HG03103 (cell line): ENCODE data around the gene TNRC18.

Experiments
- ATAC-seq: cut with Tn5 transposase; IDR thresholded peaks from one replicate; pipeline ENCODE4 v1.9.1; 2021; ENCODE audit warnings: low read depth; ENCODE audit not compliant: unreplicated experiment

Gene TNRC18

GRCh38 chr7:5414916-5415315 is 8.7 kb downstream of the TNRC18 start:
- no peak for ATAC-seq

GRCh38 chr7:5413449-5413786 is 10.2 kb downstream of the TNRC18 start:
- no peak for ATAC-seq

- ATAC-seq: no peak
These were observed 14.9 kb downstream of the TNRC18 start for GRCh38 chr7:5408777-5409176.

GRCh38 chr7:5406957-5407945 is 16.4 kb downstream of the TNRC18 start:
- no peak for ATAC-seq

GRCh38 chr7:5404421-5404826 is 19.2 kb downstream of the TNRC18 start:
- ATAC-seq: no peak

- no peak for ATAC-seq
These were observed 20.2 kb downstream of the TNRC18 start for GRCh38 chr7:5403442-5403841.

GRCh38 chr7:5397736-5398135 is 25.9 kb downstream of the TNRC18 start:
- no peak for ATAC-seq

GRCh38 chr7:5396999-5397663 is 26.5 kb downstream of the TNRC18 start:
- ATAC-seq: peak; percentile 82

GRCh38 chr7:5396542-5396941 is 27.1 kb downstream of the TNRC18 start:
- peak; percentile 45 for ATAC-seq

- no peak for ATAC-seq
These were observed 28.4 kb downstream of the TNRC18 start for GRCh38 chr7:5395246-5395645.

GRCh38 chr7:5394264-5395105 is 29.1 kb downstream of the TNRC18 start:
- ATAC-seq: no peak

GRCh38 chr7:5393748-5394147 is 29.9 kb downstream of the TNRC18 start:
- no peak for ATAC-seq

- no peak for ATAC-seq
These were observed 30.3 kb downstream of the TNRC18 start for GRCh38 chr7:5393328-5393727.

GRCh38 chr7:5390918-5391317 is 32.7 kb downstream of the TNRC18 start:
- ATAC-seq: no peak

GRCh38 chr7:5388905-5389433 is 34.7 kb downstream of the TNRC18 start:
- no peak for ATAC-seq

GRCh38 chr7:5388273-5388901 is 35.2 kb downstream of the TNRC18 start:
- no peak for ATAC-seq

GRCh38 chr7:5387711-5388245 is 35.9 kb downstream of the TNRC18 start:
- no peak for ATAC-seq

GRCh38 chr7:5384618-5385017 is 39.0 kb downstream of the TNRC18 start:
- ATAC-seq: no peak

- no peak for ATAC-seq
These were observed 40.1 kb downstream of the TNRC18 start for GRCh38 chr7:5383314-5384098.
